Activated T-helper 1 cell treated with Interleukin-2 at 50 U/mL for 16 hours (primary cell): ENCODE results near the gene QRSL1.
"Not testable (repeated sequence)": the region's sequence is repeated elsewhere in the genome, so short reads cannot be mapped to it uniquely, and the experiment has no call there.

Experiments used
- DNase-seq: peaks from one replicate; pipeline ENCODE4 v3.0.0-alpha.2; 2020; ENCODE audit warnings: low read depth

QRSL1 gene

DNA sequence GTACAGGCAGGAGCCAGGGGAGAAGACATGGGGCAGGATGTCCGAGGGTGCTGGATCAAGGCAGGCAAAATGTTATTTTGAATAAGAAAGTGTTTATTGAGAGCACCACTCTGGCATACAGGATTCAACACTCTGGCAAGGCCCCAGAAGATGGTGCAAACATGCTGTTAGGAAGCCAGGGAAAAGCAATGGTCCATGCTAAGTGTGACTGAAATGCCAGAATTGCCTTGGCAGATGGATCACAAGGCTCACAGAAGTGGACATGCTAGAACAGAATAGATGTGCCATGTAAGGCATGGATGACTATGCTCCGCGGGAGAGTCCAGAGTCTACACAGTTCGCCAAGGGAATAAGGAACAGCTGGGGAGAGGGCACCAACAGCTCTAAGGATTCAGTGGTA is 54.6 kb downstream of the QRSL1 start:
- no peak for DNase-seq

DNA sequence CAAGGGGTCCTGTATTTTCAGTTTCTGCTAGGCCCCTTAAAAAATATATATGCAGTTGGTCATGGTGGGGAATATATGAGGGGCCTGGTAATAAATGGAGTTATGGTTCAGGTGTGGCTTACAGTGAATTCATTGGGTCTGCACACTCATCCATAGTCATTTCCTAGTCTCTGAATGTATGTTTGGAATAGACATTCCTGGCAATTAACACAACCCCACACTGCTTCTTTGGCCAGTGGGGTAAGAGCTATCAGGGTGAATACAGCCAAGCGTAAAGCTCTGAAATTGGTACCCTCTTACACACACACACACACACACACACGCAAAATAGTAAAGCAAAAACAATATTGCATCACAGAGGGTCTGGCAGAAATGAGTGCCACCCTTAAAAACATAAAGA is 56.5 kb downstream of the QRSL1 start:
- DNase-seq: no peak

DNA sequence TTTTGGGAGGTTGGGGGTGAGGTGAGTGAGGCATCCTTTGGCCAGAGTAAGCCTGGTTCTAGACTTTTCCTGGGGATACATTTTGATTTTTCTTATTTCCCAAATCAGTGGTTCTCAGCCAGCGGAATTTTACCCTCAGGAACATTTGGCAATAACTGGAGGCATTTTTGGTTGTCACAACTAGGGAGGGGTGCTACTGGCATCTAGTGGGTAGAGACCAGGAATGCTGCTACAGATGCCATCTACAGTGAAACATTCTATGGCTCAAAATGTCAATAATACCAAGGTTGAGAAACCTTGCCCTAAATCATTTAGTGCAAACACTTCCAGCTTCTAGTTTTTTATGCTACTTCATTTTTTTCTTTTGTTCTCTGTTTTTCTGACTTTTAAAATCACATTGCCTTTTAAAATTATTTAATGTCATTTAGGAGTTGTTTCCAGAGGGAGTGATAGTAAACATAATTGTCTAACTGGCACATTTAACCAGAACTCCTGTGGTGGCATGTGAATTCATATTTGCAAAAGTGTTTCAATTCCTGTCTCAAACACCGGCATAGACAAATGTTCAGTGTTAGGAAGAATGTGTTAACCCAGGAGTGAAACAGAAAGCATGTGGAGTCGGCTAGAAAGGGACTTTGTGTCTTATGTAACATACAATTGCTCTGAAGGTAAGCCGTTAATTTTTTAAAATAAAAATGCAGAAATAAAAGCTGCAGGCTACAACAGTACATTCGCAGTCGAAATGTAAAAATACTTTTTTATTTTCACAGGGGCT is 59.0 kb downstream of the QRSL1 start:
- DNase-seq: no peak

DNA sequence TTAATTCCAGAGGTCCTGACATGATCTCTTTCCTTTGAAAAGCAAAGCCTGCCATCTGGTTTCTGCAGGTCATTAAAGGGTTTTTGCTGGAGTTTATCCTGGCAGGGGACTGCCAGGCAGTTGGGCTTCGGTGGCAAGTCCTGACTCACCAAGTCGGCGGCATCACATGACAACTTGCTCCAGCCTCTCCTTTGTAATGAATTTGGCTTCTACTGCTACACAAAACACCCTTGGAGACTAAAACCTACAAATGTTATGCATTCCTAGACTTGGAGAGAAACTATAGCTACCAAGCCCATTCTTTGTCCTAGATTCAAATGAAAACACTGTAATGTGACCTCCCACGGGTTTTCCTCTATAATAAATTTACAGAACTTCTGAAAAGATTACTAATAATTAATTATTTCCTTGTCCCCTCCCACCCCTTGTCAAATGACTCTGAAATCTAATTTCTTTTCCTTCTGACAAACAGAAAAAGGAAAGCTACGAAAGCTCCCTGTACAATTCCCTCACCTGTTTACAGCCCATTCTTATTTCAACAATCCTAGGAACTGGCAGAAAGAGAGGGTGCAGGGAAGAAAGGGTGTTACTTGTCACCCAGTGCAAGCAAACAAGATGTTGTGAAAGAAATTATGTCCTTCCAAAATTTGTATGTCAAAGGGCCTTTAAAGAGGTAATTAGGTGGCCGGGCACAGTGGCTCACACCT is 62.9 kb downstream of the QRSL1 start:
- DNase-seq: no peak

DNA sequence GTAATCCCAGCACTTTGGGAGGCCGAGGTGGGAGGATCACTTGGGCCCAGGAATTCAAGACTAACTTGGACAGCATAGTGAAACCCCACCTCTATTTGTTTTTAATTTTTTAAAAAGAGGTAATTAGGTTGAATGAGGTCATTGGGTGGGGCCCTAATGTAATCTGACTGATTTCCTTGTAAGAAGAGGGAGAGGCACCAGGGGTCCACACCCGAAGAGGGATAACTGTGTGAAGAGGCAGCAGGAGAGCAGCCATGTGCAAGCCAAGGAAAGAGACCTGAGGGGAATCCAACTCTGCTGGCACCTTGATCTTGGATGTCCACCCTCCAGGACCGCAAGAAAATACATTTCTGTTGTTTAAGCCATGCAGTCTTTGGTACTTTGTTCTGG is 63.4 kb downstream of the QRSL1 start:
- no peak for DNase-seq

DNA sequence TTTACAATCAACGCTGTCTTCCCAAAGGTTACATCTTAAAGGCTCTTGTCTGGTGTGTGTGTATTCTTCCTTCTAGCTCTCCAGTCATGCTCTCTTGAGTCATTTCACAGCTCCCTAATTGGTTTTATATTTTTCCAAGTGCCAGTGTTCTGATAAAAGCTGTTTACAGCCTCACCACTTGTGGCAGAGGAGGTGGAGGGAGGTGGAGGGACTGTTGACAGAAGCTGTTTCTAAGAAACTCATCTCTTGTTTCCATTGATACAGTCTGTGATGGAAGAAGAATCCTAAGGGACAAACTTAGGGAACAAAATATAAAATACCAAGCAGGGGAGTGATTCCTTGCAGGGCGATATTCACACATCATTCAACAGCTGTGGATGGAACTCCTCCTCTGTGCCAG is 64.0 kb downstream of the QRSL1 start:
- no peak for DNase-seq

DNA sequence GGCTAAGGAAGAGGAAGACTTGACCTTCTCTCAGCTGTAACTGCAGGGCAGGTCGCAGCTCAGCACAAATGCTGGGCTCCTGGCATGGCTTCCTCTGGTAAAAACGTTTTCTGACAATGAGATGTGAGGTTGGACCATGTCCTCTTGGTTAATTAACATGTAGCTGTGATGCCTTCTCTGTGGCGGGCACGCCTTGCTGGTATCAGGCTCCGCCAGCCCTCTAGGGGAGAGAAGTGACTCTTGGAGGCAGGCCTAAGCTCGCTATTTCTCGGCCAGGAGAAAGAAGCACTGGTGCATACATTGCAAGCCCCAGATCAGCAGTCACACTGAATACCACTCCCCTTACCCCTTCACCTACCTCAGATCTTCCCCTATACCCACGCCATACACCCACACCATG is 65.0 kb downstream of the QRSL1 start:
- no peak for DNase-seq

DNA sequence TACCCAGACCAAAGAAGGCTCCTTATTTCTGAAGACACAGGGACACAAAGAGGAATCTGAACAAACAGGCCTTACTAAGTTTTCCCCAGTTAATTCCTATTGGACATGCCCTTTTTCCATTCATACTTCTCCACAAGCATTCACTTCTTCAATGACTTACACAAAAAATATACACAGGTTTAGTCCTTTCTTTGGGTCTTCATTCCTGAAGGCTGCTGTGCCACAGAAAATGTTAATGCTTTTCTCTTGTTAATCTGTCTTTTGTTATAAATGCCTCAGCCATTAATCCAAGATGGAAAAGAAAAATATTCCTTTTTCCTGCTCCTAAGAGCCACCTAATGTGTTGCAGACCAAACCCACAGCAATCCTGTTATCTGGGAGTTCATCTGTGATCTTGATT is 71.2 kb downstream of the QRSL1 start:
- no peak for DNase-seq

DNA sequence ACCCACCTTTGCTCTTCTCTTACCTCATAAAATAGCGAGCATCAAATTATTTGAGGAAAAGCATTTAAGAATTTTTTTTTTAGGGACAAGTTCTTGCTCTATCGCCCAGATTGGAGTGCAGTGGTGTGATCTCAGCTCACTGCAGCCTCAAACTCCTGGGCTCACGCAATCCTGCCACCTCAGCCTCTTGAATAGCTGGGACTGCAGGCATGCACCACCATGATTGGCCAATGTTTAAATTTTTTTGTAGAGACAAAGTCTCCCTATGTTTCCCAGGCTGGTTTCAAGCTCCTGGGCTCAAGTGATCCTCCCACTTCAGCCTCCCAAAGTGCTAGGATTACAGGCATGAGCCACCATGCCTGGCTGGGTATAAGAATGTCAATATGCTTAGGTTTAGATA is 71.8 kb downstream of the QRSL1 start:
- DNase-seq: not testable (repeated sequence)

DNA sequence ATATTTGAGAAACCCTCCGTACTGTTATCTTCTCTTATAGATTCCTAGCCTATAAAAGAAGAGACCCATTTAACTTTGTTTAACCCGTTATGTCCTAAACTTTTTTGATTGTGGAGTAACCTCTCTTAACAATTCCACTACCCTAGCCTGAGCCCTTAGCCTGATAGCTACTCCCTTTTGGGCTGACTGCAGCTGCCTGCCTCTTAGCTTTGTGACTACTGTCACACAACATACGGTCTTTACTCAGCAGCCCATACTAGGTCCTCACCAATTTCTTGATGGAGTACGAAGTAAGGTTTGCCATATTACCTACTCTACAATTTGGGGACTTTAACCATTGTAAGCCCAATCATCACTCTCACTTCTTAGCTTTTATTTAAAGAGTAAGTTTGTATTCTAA is 72.7 kb downstream of the QRSL1 start:
- DNase-seq: no peak

DNA sequence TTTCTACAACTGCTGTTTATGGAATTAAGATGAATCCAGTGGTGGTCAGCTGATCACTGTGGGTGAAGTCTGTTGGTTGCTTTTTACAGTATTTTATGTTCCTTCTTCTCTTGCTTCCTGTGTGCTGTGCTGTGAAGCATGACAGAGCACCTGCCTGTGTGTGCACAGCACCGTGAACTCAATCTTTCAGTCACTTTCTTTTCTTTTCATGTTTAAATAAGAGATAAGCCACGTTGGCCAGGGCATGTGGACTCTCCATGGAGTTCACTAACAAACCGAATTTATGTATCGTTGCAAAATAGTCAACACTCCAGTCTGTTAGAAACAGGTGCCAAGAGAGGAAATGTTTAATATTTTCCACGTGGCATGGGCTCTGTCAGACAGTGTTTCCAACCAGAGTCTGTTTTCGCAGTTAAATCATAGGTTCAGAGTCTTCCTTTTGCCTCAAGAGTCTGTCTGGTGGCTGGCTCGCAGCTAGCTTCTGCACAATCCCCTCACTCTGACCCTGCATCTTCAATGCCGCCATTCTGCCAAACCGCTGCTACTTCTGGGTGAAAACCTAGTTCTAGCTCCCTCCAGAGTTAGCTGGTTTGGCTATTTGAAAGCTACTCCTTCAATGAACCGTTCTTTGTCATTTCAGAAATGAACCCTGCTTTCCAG is 73.2 kb downstream of the QRSL1 start:
- DNase-seq: no peak

DNA sequence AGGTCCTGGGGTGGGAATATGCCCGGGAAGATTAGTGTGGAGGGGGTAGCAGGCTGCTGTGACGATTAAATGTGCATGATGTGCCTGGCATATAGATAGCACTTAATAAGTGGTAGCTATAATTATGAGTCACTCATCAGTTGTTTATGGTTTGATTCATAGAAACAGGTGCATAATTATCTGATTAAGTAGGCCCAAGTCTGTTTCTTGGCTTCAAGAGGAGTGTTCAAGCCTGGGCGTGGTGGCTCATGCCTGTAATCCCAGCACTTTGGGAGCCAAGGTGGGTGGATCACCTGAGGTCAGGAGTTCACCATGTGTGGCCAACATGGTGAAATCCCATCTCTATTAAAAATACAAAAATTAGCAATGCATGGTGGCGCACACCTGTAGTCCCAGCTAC is 74.9 kb downstream of the QRSL1 start:
- no peak for DNase-seq

DNA sequence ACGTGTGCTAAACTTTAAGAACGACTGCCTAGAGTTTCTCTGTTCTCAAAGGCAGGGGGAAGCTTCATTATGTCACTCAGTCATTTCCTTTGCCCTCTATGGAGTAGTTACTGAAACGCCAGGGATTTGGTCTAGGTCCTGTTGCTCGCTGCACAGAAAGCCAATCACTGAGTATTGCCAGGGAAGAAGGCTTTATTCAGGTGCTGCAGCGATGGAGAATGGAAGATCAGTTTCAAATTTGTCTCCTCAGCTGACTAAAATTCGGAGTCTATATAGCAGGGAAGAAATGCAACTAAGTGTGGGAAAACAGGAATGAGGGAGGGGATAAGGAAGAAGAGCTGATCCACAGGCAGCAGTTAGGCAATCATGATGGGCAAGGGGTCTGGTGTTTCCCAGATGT is 75.8 kb downstream of the QRSL1 start:
- DNase-seq: no peak

DNA sequence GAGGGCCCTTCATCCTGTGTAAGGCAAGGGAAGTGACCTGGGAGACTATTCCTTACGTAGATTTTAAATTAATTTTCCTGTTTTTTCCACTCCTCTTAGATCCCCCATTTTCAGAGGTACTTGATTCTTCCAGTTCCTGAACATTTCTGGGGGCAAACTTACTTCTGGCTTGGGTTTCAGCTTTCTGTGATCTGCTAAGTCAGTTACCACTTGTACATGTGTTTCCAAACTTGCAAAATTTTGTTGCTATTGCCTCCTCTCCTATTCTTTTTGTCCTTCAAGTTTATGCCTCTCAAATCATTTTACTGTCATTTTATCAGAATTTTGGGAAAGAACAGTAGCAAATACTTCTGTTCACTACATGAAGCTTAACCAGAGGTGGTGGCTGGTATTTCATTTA is 81.2 kb downstream of the QRSL1 start:
- no peak for DNase-seq

DNA sequence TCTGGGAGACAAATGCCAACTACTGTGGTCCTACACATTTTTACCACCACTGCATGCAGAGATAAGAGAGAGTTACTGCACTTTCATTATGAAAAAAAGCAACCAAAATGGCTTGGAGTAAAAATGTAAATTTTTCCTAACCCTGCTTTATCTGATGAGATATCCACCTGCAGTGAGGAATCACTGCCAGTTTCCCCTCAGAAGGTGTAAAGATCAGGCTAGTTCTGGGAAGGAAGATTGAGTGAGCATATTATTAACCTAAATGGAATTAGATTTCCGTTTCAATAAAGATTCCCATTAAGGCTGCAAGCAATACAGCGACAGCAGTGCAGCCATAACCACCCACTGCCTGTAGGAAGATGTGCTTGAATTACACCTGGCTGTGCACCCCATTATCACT is 84.9 kb downstream of the QRSL1 start:
- no peak for DNase-seq

DNA sequence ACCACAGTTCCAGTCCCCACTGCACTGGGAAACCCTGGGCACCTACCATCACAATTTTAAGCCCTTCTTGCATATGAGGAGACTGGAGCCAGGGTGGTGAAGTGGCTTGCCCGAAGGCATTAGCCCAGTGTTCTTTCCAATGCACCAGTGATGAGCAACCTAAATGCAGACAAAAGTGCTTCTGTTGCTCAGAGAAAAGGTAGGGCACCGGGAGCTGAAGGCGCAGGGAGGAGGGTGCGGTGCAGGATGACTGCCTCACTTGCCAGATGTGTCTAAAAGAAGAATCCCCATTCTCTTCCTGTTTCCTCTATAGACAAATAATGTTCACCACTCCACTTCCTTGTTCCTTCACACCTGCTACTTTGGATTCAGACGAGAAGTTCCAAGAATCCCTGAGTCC is 86.5 kb downstream of the QRSL1 start:
- no peak for DNase-seq

DNA sequence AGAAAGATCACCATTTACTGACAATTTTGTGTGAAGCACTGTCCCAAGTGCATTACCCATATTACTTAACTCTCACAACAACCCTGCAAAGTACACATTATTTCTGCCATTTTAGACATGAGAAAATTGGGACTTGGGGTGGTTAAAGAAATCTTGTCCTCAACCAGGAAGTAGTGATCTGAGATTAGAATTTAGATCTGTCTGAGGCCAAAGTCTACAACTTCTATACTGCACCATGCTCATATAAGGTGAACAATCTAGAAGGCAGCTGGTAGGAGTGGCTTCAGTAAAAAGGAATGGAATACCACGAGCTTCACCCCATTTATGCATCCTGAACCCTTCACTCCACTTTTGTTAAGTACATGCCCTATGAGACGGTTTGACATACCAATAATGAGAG is 87.6 kb downstream of the QRSL1 start:
- DNase-seq: no peak
